Omental fat pad (tissue), 4 donors: Measurements from ENCODE around the gene DGKB. TPM values are rescaled to one million over a fixed set of nuclear protein-coding genes. Genes with fewer than 3 reads are reported as not detected.

ENCODE experiments used
- ATAC-seq: fragments of 150-250 bp; one replicate; pipeline ENCODE4 v1.9.1; 2016; ENCODE audit warnings: mild to moderate bottlenecking, moderate library complexity; ENCODE audit not compliant: low FRiP score
- DNase-seq: peaks from one replicate; pipeline ENCODE4 v3.0.0-alpha.2; 2019; ENCODE audit warnings: low spot score
- total RNA-seq, 4 donors: library from RNA; depleted of rRNA; stranded (reverse); fragments of >200 nt; gene quantifications; one replicate each; pipeline ENCODE4 v1.1.0, GENCODE V29; 2016
- TF ChIP-seq, protein P1 (sequence below), 3 donors: fragments of 450-650 bp; IDR thresholded peaks; one replicate each; pipeline ENCODE4 v1.5.1; 2016 to 2017; ENCODE audit warnings: antibody characterized with exemption in 3 of 3, mild to moderate bottlenecking in 3 of 3, moderate library complexity in 2 of 3

The DGKB gene
- total RNA-seq, 4 donors from 2014 or later = 0.12 to 2.8 TPM; not detected in 2

DNA sequence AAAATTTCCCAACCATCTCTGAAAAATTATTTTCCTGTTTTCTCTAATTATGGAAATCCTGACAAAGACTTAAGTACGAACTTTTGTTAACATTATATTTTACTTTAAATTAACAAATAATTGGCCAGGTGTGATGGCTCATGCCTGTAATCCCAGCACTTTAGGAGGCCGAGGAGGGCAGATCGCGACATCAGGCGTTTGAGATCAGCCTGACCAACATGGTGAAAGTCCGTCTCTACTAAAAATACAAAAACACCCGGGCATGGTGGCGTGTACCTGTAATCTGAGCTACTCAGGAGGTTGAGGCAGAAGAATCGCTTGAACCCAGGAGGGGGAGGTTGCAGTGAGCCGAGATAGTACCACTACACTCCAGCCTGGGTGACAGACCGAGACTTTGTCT, 32.2 kb downstream of the DGKB start:
- no peak for ATAC-seq
- TF ChIP-seq, protein P1, sequence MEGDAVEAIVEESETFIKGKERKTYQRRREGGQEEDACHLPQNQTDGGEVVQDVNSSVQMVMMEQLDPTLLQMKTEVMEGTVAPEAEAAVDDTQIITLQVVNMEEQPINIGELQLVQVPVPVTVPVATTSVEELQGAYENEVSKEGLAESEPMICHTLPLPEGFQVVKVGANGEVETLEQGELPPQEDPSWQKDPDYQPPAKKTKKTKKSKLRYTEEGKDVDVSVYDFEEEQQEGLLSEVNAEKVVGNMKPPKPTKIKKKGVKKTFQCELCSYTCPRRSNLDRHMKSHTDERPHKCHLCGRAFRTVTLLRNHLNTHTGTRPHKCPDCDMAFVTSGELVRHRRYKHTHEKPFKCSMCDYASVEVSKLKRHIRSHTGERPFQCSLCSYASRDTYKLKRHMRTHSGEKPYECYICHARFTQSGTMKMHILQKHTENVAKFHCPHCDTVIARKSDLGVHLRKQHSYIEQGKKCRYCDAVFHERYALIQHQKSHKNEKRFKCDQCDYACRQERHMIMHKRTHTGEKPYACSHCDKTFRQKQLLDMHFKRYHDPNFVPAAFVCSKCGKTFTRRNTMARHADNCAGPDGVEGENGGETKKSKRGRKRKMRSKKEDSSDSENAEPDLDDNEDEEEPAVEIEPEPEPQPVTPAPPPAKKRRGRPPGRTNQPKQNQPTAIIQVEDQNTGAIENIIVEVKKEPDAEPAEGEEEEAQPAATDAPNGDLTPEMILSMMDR (IDR thresholded peaks at IDR 0.05) = no peak
- DNase-seq = no peak

DNA sequence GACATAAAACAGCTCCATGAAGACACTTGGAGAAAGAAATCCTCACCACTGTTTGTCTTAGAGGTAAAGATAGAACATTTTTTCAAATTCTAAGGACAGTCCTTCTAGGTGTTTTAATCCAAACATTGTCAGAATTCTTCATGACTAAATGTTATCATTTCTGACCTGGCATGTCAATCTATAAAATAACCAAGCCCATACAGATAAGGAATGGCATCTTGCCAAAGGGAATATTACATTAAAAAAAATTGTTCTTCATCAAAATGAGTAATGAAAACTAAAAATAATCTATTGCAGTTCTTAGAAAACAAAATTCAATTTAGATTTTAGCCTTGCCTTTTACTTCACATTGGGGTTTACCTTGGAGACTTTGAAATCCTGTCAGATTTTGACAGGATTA, 33.6 kb downstream of the DGKB start:
- TF ChIP-seq, protein P1 (IDR thresholded peaks at IDR 0.05) = no peak

DNA sequence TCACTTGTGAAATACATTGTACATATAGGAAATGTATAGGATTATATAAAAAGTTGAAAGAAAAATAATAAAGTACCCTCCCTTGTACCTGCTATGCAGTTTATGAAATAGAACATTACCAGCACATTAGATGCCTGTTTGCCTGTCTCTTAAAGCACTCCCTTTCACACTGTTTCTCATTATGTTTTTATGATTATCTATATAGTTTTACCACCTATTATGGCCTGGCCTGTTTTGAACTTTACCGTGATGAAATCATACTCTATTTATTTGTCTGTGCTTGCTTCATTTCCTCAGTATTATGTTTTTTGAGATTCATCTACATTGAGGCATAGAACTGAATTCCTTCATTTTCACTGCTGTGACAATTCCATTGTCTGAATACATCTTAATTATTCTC, 41.1 kb downstream of the DGKB start:
- ATAC-seq (no peak), DNase-seq (no peak)
- TF ChIP-seq, protein P1 (IDR thresholded peaks at IDR 0.05) = no peak

More for the DNA sequence above, 33.6 kb downstream of the DGKB start:
- DNase-seq (no peak), ATAC-seq (no peak)

DNA sequence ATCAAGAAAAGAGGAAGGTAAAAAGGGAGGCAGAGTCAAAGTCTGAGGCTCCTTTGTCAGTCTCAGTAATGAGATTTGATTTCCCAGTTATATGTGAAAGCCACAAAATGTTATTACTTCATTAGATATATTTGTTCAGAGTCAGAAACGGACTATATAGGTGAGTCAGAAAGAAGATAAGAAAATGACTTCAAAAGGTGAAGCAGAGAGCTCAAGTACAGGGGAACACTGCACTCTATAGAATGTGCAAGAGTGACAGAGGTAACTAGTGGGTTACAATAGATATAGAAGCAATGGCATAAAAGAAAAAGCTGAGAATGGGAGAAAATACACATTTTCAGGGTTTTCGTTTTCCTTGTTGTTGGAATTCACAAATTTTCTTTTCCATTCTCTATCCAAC, 43.3 kb downstream of the DGKB start:
- no peak for ATAC-seq
- DNase-seq = no peak
- TF ChIP-seq, protein P1 (IDR thresholded peaks at IDR 0.05) = no peak

DNA sequence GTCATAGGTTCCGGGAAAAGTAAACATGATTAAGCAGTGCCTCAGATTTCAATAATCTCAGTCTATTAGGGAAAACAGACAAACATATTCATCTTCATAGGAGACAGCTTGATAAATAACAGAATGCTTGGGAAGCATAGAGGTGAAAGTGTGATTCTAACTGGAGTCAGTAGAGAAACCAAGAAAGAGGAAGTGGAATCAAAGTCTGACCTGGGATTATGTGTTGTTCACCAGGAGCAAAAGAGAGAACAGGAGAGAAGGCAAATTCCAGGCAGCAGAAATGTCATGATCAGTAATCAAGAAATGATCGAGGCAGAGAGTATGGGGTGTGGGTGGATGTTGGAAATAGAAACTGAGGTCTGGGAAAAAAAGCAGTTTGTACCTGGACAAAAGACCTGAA, 43.7 kb downstream of the DGKB start:
- TF ChIP-seq, protein P1 (IDR thresholded peaks at IDR 0.05) = no peak
- DNase-seq (no peak), ATAC-seq (no peak)

DNA sequence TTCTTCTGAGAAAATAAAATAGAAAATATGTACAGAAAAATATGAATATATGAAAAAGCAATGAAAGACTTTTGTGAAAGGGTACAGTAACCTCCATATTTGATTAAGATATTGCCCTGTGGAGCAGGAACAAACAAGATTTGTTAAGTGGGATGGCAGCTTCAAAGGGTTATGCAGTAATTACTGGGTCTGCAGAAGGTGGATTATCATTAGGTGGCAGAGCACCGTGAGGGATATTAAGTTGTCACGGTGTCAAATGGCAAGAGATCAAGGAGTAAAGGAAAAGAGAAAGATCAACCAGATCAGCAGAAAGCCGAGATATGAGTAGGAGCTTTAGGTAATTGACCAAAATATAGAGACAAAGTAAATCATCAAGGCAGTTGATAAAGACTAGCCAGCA, 44.1 kb downstream of the DGKB start:
- TF ChIP-seq, protein P1 (IDR thresholded peaks at IDR 0.05) = no peak

DNA sequence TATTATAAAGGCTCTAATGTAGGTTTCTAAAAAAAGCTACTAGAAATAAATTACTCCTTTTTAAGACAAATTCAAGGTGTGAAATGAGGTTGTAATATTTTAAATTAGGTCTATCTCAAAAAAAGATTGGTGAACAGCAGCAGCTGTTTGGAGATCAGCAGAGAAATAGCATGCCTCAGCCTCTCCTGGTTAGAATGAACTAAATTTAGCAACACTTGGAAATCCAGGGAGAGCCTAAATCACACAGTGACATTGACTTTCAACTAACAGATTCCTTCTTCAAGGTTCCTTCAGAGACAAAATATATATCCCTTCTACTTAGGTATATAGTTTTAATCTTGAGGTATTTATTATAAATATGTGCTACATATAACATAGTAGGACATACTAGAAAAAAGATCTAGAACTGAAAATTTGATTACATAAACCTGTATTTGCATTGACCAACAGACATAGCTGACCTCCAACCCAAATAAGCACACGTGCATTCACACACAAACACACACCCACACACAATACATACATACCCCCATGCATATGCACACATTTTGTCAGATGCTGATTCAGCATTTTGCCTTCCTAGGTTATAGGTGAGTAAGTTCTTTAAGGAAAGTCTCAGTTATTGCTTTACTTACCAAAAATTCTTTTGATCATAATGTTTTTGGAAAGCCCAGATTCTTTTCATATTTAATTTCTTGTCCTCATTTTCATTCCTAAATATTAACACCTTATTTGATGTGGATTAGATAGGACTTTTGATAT, 47.3 kb downstream of the DGKB start:
- DNase-seq = no peak
- TF ChIP-seq, protein P1 (IDR thresholded peaks at IDR 0.05) = no peak
- no peak for ATAC-seq

More for the DNA sequence above, 44.1 kb downstream of the DGKB start:
- DNase-seq (no peak), ATAC-seq (no peak)
